Prostate gland (tissue), 2 donors: ENCODE measurements around the gene TPPP.
"Not testable (repeated sequence)": the region's sequence is repeated elsewhere in the genome, so short reads cannot be mapped to it uniquely, and the experiment has no call there.

Experiments used
- POLR2A ChIP-seq: fragments of 450-650 bp; IDR thresholded peaks from one replicate; pipeline ENCODE4 v1.6.1; 2016; ENCODE audit warnings: antibody characterized with exemption, mild to moderate bottlenecking
- POLR2AphosphoS5 ChIP-seq: sonication (generic); formaldehyde crosslinking; IDR thresholded peaks from one replicate; pipeline ENCODE4 v1.6.1; 2017; ENCODE audit warnings: antibody characterized with exemption
- TF ChIP-seq, protein P1 (sequence below), 4 experiments: fragments of 200-600 bp in 2 of 4; fragments of 450-650 bp in 2 of 4; sonication (generic) in 2 of 4; IDR thresholded peaks; 1 replicate in 3 of 4; 2 replicates in 1 of 4; pipeline ENCODE4 v1.5.1; 2016 to 2019; ENCODE audit warnings: antibody characterized with exemption in 4 of 4, mild to moderate bottlenecking in 2 of 4, moderate library complexity in 2 of 4

DNA sequence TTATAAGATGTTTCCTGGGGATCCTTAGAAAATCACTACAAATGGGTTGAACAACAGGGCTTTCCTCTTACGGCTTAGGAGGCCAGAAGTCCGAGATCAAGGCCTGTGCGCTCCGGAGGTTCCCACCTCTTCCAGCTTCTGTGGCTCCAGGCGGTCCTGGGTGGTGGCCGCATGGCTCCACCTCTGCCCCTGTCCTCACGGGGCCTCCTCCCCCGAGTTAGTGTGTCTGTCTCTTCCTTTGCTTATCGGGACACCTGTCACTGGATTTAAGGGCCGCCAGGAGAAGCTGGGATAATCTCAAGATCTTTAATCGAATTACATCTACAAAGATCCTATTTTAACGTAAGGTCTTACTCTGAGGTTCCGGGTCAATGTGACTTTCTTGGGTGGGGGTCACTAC, 2.3 kb upstream of the TPPP start:
- TF ChIP-seq, protein P1, sequence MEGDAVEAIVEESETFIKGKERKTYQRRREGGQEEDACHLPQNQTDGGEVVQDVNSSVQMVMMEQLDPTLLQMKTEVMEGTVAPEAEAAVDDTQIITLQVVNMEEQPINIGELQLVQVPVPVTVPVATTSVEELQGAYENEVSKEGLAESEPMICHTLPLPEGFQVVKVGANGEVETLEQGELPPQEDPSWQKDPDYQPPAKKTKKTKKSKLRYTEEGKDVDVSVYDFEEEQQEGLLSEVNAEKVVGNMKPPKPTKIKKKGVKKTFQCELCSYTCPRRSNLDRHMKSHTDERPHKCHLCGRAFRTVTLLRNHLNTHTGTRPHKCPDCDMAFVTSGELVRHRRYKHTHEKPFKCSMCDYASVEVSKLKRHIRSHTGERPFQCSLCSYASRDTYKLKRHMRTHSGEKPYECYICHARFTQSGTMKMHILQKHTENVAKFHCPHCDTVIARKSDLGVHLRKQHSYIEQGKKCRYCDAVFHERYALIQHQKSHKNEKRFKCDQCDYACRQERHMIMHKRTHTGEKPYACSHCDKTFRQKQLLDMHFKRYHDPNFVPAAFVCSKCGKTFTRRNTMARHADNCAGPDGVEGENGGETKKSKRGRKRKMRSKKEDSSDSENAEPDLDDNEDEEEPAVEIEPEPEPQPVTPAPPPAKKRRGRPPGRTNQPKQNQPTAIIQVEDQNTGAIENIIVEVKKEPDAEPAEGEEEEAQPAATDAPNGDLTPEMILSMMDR (IDR thresholded peaks at IDR 0.05) = not testable (repeated sequence)
- not testable (repeated sequence) for TF ChIP-seq POLR2A, POLR2AphosphoS5
